Astrocyte (in vitro differentiated cells and primary cell): ENCODE results near the gene POLR3G. TPM values are rescaled to one million over a fixed set of nuclear protein-coding genes. Genes with fewer than 3 reads are reported as not detected.

ENCODE experiments used
- DNase-seq: peaks from one replicate; pipeline ENCODE4 v3.0.0-alpha.2; 2010; ENCODE audit warnings: low read depth
- FAIRE-seq: peaks from 2 replicates; lab custom pipeline; 2011; peaks lifted over from hg19 to GRCh38; lab: Jason Lieb, UNC
- H2AFZ ChIP-seq: 2 replicates; pipeline ENCODE4 v1.6.0; 2012; ENCODE audit warnings: low read depth, low read length, inconsistent platforms
- H3K27ac ChIP-seq: 2 replicates; pipeline ENCODE4 v1.5.1; 2011; ENCODE audit warnings: low read depth, low read length, inconsistent platforms
- H3K27me3 ChIP-seq: 2 replicates; pipeline ENCODE4 v1.6.0; 2011; ENCODE audit warnings: low read length, inconsistent platforms; ENCODE audit not compliant: insufficient read depth
- H3K36me3 ChIP-seq: 2 replicates; pipeline ENCODE4 v1.5.1; 2011; ENCODE audit warnings: low read length, inconsistent platforms; ENCODE audit not compliant: insufficient read depth
- H3K4me1 ChIP-seq: 2 replicates; pipeline ENCODE4 v1.5.1; 2011; ENCODE audit warnings: low read length, inconsistent platforms; ENCODE audit not compliant: insufficient read depth
- H3K4me2 ChIP-seq: 2 replicates; pipeline ENCODE4 v1.6.0; 2012; ENCODE audit warnings: low read length, inconsistent platforms
- H3K4me3 ChIP-seq: 2 replicates; pipeline ENCODE4 v1.5.1; 2011; ENCODE audit warnings: low read depth, mild to moderate bottlenecking, low read length, inconsistent platforms; ENCODE audit not compliant: insufficient read depth
- H3K79me2 ChIP-seq: 2 replicates; pipeline ENCODE4 v1.6.0; 2012; ENCODE audit warnings: mild to moderate bottlenecking, low read length, inconsistent platforms; ENCODE audit not compliant: insufficient read depth
- H3K9ac ChIP-seq: 2 replicates; pipeline ENCODE4 v1.6.0; 2012; ENCODE audit warnings: mild to moderate bottlenecking, low read length, inconsistent platforms
- H3K9me3 ChIP-seq: 2 replicates; pipeline ENCODE4 v1.5.1; 2012; ENCODE audit warnings: low read depth, mild to moderate bottlenecking, low read length, inconsistent platforms; ENCODE audit not compliant: insufficient read depth
- H4K20me1 ChIP-seq: 2 replicates; pipeline ENCODE4 v1.6.0; 2012; ENCODE audit warnings: low read length, inconsistent platforms; ENCODE audit not compliant: insufficient read depth
- H3K27ac Mint-ChIP-seq: one replicate; pipeline ENCODE4 v1.8.0; 2021; ENCODE audit warnings: mild to moderate bottlenecking, mixed read lengths; ENCODE audit not compliant: unreplicated experiment
- H3K27me3 Mint-ChIP-seq: one replicate; pipeline ENCODE4 v1.8.0; 2021; ENCODE audit warnings: low read depth, mixed read lengths; ENCODE audit not compliant: unreplicated experiment
- H3K36me3 Mint-ChIP-seq: one replicate; pipeline ENCODE4 v1.8.0; 2021; ENCODE audit warnings: low read depth, mixed read lengths; ENCODE audit not compliant: unreplicated experiment
- H3K4me1 Mint-ChIP-seq: one replicate; pipeline ENCODE4 v1.8.0; 2021; ENCODE audit warnings: low read depth, mixed read lengths; ENCODE audit not compliant: unreplicated experiment
- H3K4me3 Mint-ChIP-seq: one replicate; pipeline ENCODE4 v1.8.0; 2021; ENCODE audit warnings: mild to moderate bottlenecking, moderate library complexity, mixed read lengths; ENCODE audit not compliant: unreplicated experiment
- H3K9me3 Mint-ChIP-seq: one replicate; pipeline ENCODE4 v1.8.0; 2021; ENCODE audit warnings: mild to moderate bottlenecking, mixed read lengths; ENCODE audit not compliant: unreplicated experiment
- CTCF ChIP-seq: IDR thresholded peaks from 2 replicates; pipeline ENCODE4 v1.5.1; 2011; ENCODE audit warnings: low read depth, mild to moderate bottlenecking, inconsistent platforms, low read length, moderate library complexity; ENCODE audit not compliant: insufficient read depth
- EZH2 ChIP-seq: IDR thresholded peaks from 2 replicates; pipeline ENCODE4 v1.6.1; 2012; ENCODE audit warnings: mild to moderate bottlenecking, low read length, inconsistent platforms; ENCODE audit not compliant: insufficient read depth
- total RNA-seq: library from RNA; stranded (reverse); gene quantifications from 2 replicates; pipeline ENCODE4 v1.2.1, GENCODE V29; 2021

POLR3G gene
- total RNA-seq, 1 donor from 2014 or later = 6.3 TPM

DNA sequence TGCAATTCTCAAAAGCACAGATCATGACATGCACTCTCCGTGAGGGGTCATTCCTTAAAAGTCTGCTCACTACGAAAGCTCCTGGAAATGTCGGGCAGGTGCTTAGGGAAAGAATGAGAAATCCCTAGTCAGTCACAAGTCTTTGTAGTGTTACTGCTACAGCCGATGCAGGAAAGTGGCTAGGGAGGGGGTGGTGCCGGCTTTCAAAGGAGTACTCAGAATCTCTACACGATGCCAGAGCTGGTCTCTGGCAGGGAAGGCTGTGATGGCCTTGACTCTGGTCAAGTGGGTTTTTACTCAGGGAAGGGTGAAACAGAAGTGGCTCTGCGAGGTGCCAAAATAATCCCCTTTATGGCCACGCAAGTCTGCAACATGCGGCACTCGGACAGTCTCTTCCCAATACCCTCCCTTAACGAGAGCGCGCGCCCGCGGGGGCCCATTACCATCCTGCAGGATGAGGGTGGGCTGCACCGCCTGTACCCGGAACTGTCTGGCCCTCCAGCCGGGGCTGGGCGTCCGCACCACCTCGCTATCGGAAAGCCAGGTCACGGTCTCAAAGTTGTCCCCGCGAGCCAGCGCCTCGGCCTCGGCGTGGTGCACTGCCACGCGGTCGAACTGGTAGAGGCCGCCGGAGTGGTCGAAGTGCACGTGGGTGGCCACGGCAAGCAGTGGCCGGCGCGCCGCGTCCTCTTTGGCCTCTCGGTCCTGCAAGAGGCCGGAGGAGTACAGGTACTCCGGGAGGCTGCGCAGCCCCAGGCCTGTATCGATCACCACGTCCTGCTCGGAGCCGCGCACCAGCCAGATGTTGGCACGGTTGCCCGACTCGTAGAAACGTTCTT, 1.0 kb upstream of the POLR3G start:
- peak overlapping the region; percentile 97 for H3K4me3 Mint-ChIP-seq
- Histone ChIP-seq H3K4me2 (peak overlapping the region; percentile 98), H3K9ac (peak overlapping the region; percentile 81), H3K79me2 (peaks cover 7% of the 10 kb centered on the region), H3K9me3 (no peaks in the 10 kb centered on the region), H4K20me1 (no peaks in the 10 kb centered on the region), H3K27ac (peak overlapping the region; percentile 34), H3K36me3 (no peaks in the 10 kb centered on the region), H3K4me3 (peak overlapping the region; percentile 72), H2AFZ (peak overlapping the region; percentile 98), H3K4me1 (peaks cover 11% of the 10 kb centered on the region), H3K27me3 (no peaks in the 10 kb centered on the region)
- DNase-seq = peak; percentile 11
- TF ChIP-seq CTCF (no peak), EZH2 (no peak)
- H3K27me3 Mint-ChIP-seq = no peaks in the 10 kb centered on the region
- FAIRE-seq = no peak
- no peaks in the 10 kb centered on the region for H3K9me3 Mint-ChIP-seq
- peaks cover 11% of the 10 kb centered on the region for H3K4me1 Mint-ChIP-seq
- H3K36me3 Mint-ChIP-seq = no peaks in the 10 kb centered on the region
- H3K27ac Mint-ChIP-seq = peak overlapping the region; percentile 60

DNA sequence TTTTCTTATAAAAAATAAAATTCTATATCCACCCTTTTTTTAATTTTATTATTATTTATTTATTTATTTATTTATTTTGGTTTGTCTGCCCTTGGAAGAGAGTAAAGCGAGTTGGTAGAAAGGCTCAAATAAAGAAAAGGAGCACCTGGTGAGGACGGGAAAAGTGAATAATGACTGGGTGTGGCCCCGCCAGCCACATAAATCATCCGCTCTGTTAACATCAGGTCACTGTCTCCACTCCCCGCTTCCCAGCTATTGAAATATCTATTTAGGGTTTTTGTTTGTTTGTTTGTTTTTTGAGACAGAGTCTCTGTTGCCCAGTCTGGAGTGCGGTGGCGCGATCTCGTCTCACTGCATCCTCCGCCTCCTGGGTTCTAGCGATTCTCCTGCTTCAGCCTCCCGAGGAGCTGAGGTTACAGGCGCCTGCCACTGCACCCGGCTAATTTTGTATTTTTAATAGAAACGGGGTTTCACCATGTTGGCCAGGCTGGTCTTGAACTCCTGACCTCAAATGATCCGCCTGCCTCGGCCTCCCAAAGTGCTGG, 844 bp downstream of the POLR3G start:
- H3K9ac ChIP-seq = no peak overlapping the region
- H3K27ac Mint-ChIP-seq = no peak overlapping the region
- no peaks in the 10 kb centered on the region for H3K27me3 ChIP-seq
- peaks cover 11% of the 10 kb centered on the region for H3K4me1 ChIP-seq
- peak overlapping the region; percentile 72 for H3K4me3 ChIP-seq
- TF ChIP-seq EZH2 (no peak), CTCF (no peak)
- no peak for FAIRE-seq
- H3K27ac ChIP-seq = no peak overlapping the region
- H3K9me3 ChIP-seq = no peaks in the 10 kb centered on the region
- H4K20me1 ChIP-seq = no peaks in the 10 kb centered on the region
- no peaks in the 10 kb centered on the region for H3K9me3 Mint-ChIP-seq
- H3K4me3 Mint-ChIP-seq = peak overlapping the region; percentile 97
- no peak overlapping the region for H2AFZ ChIP-seq
- no peaks in the 10 kb centered on the region for H3K36me3 ChIP-seq
- DNase-seq = no peak
- H3K4me2 ChIP-seq = peak overlapping the region; percentile 98
- H3K27me3 Mint-ChIP-seq = no peaks in the 10 kb centered on the region
- no peaks in the 10 kb centered on the region for H3K36me3 Mint-ChIP-seq
- peaks cover 18% of the 10 kb centered on the region for H3K4me1 Mint-ChIP-seq
- H3K79me2 ChIP-seq = peaks cover 7% of the 10 kb centered on the region

GRCh38 chr5:90476391-90476790, 1.7 kb downstream of the POLR3G start:
- no peak overlapping the region for H3K27ac Mint-ChIP-seq
- Histone ChIP-seq H3K9me3 (no peaks in the 10 kb centered on the region), H3K4me1 (peaks cover 11% of the 10 kb centered on the region), H3K27me3 (no peaks in the 10 kb centered on the region), H2AFZ (no peak overlapping the region), H3K4me2 (no peak overlapping the region), H3K27ac (no peak overlapping the region), H3K79me2 (peaks cover 7% of the 10 kb centered on the region), H3K9ac (no peak overlapping the region), H3K36me3 (no peaks in the 10 kb centered on the region), H3K4me3 (no peak overlapping the region), H4K20me1 (no peaks in the 10 kb centered on the region)
- FAIRE-seq (no peak), DNase-seq (no peak)
- peaks cover 18% of the 10 kb centered on the region for H3K4me1 Mint-ChIP-seq
- H3K4me3 Mint-ChIP-seq = no peak overlapping the region
- no peaks in the 10 kb centered on the region for H3K27me3 Mint-ChIP-seq
- no peaks in the 10 kb centered on the region for H3K36me3 Mint-ChIP-seq
- no peaks in the 10 kb centered on the region for H3K9me3 Mint-ChIP-seq
- TF ChIP-seq CTCF (no peak), EZH2 (no peak)
